Measurements from ENCODE around the gene CEMIP2. TPM values are rescaled to one million over a fixed set of nuclear protein-coding genes. Genes with fewer than 3 reads are reported as not detected.
A peak's percentile ranks its signal among the peaks of the same experiment; 100 is the strongest.

CEMIP2 gene
- total RNA-seq, 3 donors from 2014 or later, result 63.6 to 124 (median 99.3) TPM

DNA sequence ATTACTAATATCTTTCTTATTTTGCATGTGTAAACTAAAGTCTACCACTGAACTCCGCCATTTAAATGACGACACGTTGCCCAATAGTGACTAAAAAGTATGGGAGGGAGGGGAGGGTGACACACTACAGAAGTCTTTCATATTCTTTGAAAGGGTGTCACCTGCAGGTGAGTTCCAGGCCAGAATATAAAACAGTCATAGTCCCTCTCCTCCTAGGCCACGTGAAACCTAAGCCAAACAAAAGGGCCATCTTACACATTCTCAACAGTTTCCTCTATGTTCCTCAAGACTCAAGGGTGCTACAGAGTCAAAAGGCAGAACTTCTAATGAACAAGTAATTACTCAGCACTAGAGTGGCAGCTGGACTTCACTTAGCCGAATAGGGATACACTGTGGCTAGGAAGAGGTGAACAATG, 6.4 kb downstream of the CEMIP2 start:
- Histone ChIP-seq H3K4me3 (no peak overlapping the region), H3K9me3 (no peaks in the 10 kb centered on the region), H3K36me3 (ENCODE audit: low read depth) (no peaks in the 10 kb centered on the region), H3K4me1 (ENCODE audit: low read depth) (peaks cover 62% of the 10 kb centered on the region)
- DNase-seq, result no peak
- intact Hi-C loops (cut with DNase I, micrococcal nuclease), result loop anchor here in 1 of 2 donors (10.0 kb wide), 1 partner anchor 157 kb away; no protein-coding TSS in a partner anchor
- peak; percentile 41 for ATAC-seq
- TF ChIP-seq CTCF (IDR thresholded peaks at IDR 0.05), result no peak

- peak; percentile 50 for ATAC-seq
Observed at GRCh38 chr9:71760901-71761300, 7.4 kb downstream of the CEMIP2 start.

GRCh38 chr9:71758785-71759184, 9.5 kb downstream of the CEMIP2 start:
- no peak for TF ChIP-seq CTCF (IDR thresholded peaks at IDR 0.05)
- Histone ChIP-seq H3K36me3 (ENCODE audit: low read depth) (no peaks in the 10 kb centered on the region), H3K4me1 (ENCODE audit: low read depth) (peaks cover 38% of the 10 kb centered on the region), H3K9me3 (no peaks in the 10 kb centered on the region), H3K4me3 (no peak overlapping the region)
- intact Hi-C loops (cut with DNase I, micrococcal nuclease), result no loop called here
- DNase-seq (peak in 1 of 3 donors; percentile 67), ATAC-seq (peak; percentile 79)

More at GRCh38 chr9:71760901-71761300, 7.4 kb downstream of the CEMIP2 start:
- Histone ChIP-seq H3K36me3 (ENCODE audit: low read depth) (no peaks in the 10 kb centered on the region), H3K4me3 (no peak overlapping the region), H3K9me3 (no peaks in the 10 kb centered on the region), H3K4me1 (ENCODE audit: low read depth) (peaks cover 57% of the 10 kb centered on the region)
- peak in 2 of 3 donors; percentile 51 to 54 for DNase-seq
- intact Hi-C loops (cut with DNase I, micrococcal nuclease), result loop anchor here in 1 of 2 donors (10.0 kb wide), 1 partner anchor 156 kb away; no protein-coding TSS in a partner anchor
- no peak for TF ChIP-seq CTCF (IDR thresholded peaks at IDR 0.05)

DNA sequence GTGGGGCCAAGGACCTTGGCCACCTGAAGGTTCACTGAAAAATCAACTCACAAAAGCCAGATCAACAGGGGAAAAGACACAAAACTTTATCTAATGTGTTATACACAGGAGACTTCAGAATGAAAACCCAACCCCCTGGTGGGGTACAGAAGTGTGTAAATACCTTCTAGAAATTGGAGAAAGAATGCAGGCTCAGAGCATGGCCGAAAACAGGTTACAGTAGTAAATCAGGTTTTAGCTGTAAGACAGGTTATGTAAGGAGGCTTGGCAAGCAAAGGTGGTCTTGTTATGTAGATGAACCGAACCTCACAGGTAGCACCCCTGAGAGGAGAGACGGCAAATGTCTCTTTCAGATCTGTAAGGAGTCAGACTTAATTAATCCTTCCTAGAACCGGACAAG, 10.0 kb downstream of the CEMIP2 start:
- Histone ChIP-seq H3K4me1 (ENCODE audit: low read depth) (peaks cover 33% of the 10 kb centered on the region), H3K9me3 (no peaks in the 10 kb centered on the region), H3K4me3 (no peak overlapping the region), H3K36me3 (ENCODE audit: low read depth) (no peaks in the 10 kb centered on the region)
- ATAC-seq (no peak), DNase-seq (no peak)
- intact Hi-C loops (cut with DNase I, micrococcal nuclease), result no loop called here
- no peak for TF ChIP-seq CTCF (IDR thresholded peaks at IDR 0.05)

GRCh38 chr9:71756753-71757152, 11.6 kb downstream of the CEMIP2 start:
- intact Hi-C loops (cut with DNase I, micrococcal nuclease), result no loop called here
- TF ChIP-seq CTCF (IDR thresholded peaks at IDR 0.05), result no peak
- Histone ChIP-seq H3K4me1 (ENCODE audit: low read depth) (peaks cover 18% of the 10 kb centered on the region), H3K9me3 (no peaks in the 10 kb centered on the region), H3K4me3 (no peak overlapping the region), H3K36me3 (ENCODE audit: low read depth) (no peaks in the 10 kb centered on the region)
- ATAC-seq (no peak), DNase-seq (no peak)

DNA sequence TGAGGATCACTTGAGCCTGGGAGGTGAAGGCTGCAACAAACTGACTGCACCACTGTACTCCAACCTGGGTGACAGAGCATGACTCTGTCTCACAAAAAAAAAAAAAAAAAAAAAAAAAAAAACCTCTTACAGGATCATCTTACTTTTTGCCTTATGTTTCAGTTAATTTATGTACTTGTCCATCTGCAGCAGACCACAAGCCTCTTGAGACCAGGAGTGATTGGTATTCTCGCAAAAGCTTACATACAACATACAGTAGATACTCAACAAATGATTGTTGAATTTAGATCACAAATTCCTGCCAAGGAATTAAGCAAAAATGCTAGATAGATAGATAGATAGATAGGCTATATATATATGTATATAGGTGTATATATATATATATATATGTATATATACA, 12.4 kb downstream of the CEMIP2 start:
- ATAC-seq (no peak), DNase-seq (no peak)
- Histone ChIP-seq H3K4me3 (no peak overlapping the region), H3K4me1 (ENCODE audit: low read depth) (peaks cover 9% of the 10 kb centered on the region), H3K36me3 (ENCODE audit: low read depth) (no peaks in the 10 kb centered on the region), H3K9me3 (no peaks in the 10 kb centered on the region)
- intact Hi-C loops (cut with DNase I, micrococcal nuclease), result no loop called here
- TF ChIP-seq CTCF (IDR thresholded peaks at IDR 0.05), result no peak
